GM18858 (cell line): ENCODE results near the gene TSPAN6.

Experiments used
- ATAC-seq: cut with Tn5 transposase; IDR thresholded peaks from one replicate; pipeline ENCODE4 v1.9.1; 2021; ENCODE audit not compliant: unreplicated experiment

Gene TSPAN6

GRCh38 chrX:100636321-100636991, at the start of gene TSPAN6:
TSPAN6 (minus strand) TSS chrX:100636806; CDS start chrX:100636694, 112 bp downstream.
- peak; percentile 93 for ATAC-seq

GRCh38 chrX:100685997-100686305, 49.3 kb upstream of the TSPAN6 start:
- no peak for ATAC-seq

- ATAC-seq: peak; percentile 72
Measured at GRCh38 chrX:100685284-100685996, 48.8 kb upstream of the TSPAN6 start.

- no peak for ATAC-seq
Measured at GRCh38 chrX:100682939-100683338, 46.3 kb upstream of the TSPAN6 start.

GRCh38 chrX:100681599-100681998, 45.0 kb upstream of the TSPAN6 start:
- ATAC-seq: no peak

- ATAC-seq: no peak
Measured at GRCh38 chrX:100680756-100681155, 44.1 kb upstream of the TSPAN6 start.

- ATAC-seq: no peak
Measured at GRCh38 chrX:100677611-100678181, 41.1 kb upstream of the TSPAN6 start.

- peak; percentile 74 for ATAC-seq
Measured at GRCh38 chrX:100674705-100675104, 38.1 kb upstream of the TSPAN6 start.

GRCh38 chrX:100673397-100673953, 36.9 kb upstream of the TSPAN6 start:
- no peak for ATAC-seq

GRCh38 chrX:100672966-100673365, 36.4 kb upstream of the TSPAN6 start:
- no peak for ATAC-seq

- no peak for ATAC-seq
Measured at GRCh38 chrX:100663642-100664041, 27.0 kb upstream of the TSPAN6 start.

GRCh38 chrX:100662796-100663195, 26.2 kb upstream of the TSPAN6 start:
- ATAC-seq: no peak

- ATAC-seq: no peak
Measured at GRCh38 chrX:100662170-100662569, 25.6 kb upstream of the TSPAN6 start.

- ATAC-seq: no peak
Measured at GRCh38 chrX:100659431-100660137, 23.0 kb upstream of the TSPAN6 start.

GRCh38 chrX:100658941-100659381, 22.4 kb upstream of the TSPAN6 start:
- no peak for ATAC-seq

- ATAC-seq: no peak
Measured at GRCh38 chrX:100654261-100654660, 17.7 kb upstream of the TSPAN6 start.

- no peak for ATAC-seq
Measured at GRCh38 chrX:100652266-100652665, 15.7 kb upstream of the TSPAN6 start.

- ATAC-seq: no peak
Measured at GRCh38 chrX:100650841-100651240, 14.2 kb upstream of the TSPAN6 start.

- ATAC-seq: no peak
Measured at GRCh38 chrX:100649550-100650356, 13.1 kb upstream of the TSPAN6 start.
